GM12892 (cell line): ENCODE data around the gene ZNF384.

ENCODE experiments used
- DNase-seq: peaks from one replicate; pipeline ENCODE4 v3.0.0; 2011; ENCODE audit not compliant: insufficient read length
- FAIRE-seq: peaks from 2 replicates; lab custom pipeline; 2011; peaks lifted over from hg19 to GRCh38; lab: Jason Lieb, UNC
- POLR2A ChIP-seq: IDR thresholded peaks from 2 replicates; pipeline ENCODE4 v1.6.1; 2011; ENCODE audit warnings: low read depth, low read length, control low read depth
- POLR2AphosphoS5 ChIP-seq: IDR thresholded peaks from 2 replicates; pipeline ENCODE4 v1.6.1; 2011; ENCODE audit warnings: low read depth, low read length, control low read depth
- TAF1 ChIP-seq: IDR thresholded peaks from 2 replicates; pipeline ENCODE4 v1.6.1; 2011; ENCODE audit warnings: low read depth, mild to moderate bottlenecking, control low read depth, low read length, borderline replicate concordance

Gene ZNF384

GRCh38 chr12:6630736-6631135 is 58.4 kb downstream of the ZNF384 start:
- TF ChIP-seq TAF1 (no peak), POLR2A (no peak), POLR2AphosphoS5 (no peak)
- no peak for DNase-seq
- no peak for FAIRE-seq

- FAIRE-seq (no peak), DNase-seq (no peak)
- TF ChIP-seq POLR2A (no peak), POLR2AphosphoS5 (no peak), TAF1 (no peak)
Measured at GRCh38 chr12:6627616-6628015, 61.6 kb downstream of the ZNF384 start.

GRCh38 chr12:6626654-6627283 is 62.4 kb downstream of the ZNF384 start:
- TF ChIP-seq TAF1, result no peak
- no peak for TF ChIP-seq POLR2A
- no peak for TF ChIP-seq POLR2AphosphoS5
- FAIRE-seq, result no peak
- no peak for DNase-seq

- TF ChIP-seq POLR2A (no peak), TAF1 (no peak), POLR2AphosphoS5 (no peak)
- no peak for FAIRE-seq
- DNase-seq, result no peak
Measured at GRCh38 chr12:6620885-6621274, 68.3 kb downstream of the ZNF384 start.

- DNase-seq, result no peak
Measured at GRCh38 chr12:6620137-6620884, 68.9 kb downstream of the ZNF384 start.

GRCh38 chr12:6618483-6619225 is 70.5 kb downstream of the ZNF384 start:
- TF ChIP-seq TAF1, result no peak
- TF ChIP-seq POLR2AphosphoS5, result no peak
- no peak for TF ChIP-seq POLR2A
- DNase-seq (no peak), FAIRE-seq (no peak)

More at GRCh38 chr12:6620137-6620884, 68.9 kb downstream of the ZNF384 start:
- TF ChIP-seq TAF1 (no peak), POLR2AphosphoS5 (no peak), POLR2A (no peak)
- no peak for FAIRE-seq
